ENCODE results near the gene ZNF862. TPM values are rescaled to one million over a fixed set of nuclear protein-coding genes. Genes with fewer than 3 reads are reported as not detected.

ZNF862 gene
- total RNA-seq, 4 donors from 2014 or later, result 6.6 to 40.3 (median 18.6) TPM

DNA sequence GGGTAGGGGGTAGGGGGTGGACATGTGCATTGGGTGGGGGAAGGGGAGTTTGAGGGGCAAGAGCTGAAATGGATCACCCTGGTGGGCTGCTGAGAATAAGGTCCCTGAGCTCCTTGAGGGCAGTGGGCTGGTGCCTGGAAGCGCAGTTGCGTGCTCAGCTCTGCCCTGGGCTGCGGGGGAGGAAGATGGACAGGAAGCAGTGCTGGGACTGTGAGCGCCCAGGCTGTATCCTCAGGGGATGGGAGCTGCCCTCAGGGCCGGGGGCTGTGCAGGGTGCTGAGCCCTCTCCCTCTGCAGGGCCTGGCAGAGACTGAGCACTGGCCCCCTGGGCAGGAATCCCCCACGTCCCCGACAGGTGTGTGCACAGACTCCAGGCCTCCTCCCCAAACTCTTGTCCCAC, 40.4 kb upstream of the ZNF862 start:
- H3K36me3 ChIP-seq, result no peaks in the 10 kb centered on the region
- ATAC-seq, result no peak
- TF ChIP-seq POLR2A (IDR thresholded peaks at IDR 0.05) (no peak), POLR2AphosphoS5 (IDR thresholded peaks at IDR 0.05) (no peak)
- no peaks in the 10 kb centered on the region for H3K9me3 ChIP-seq
- no peaks in the 10 kb centered on the region for H3K4me1 ChIP-seq
- no peak overlapping the region for H3K27ac ChIP-seq
- WGBS, 2 donors (ENCODE audit: low coverage in 1 of 2), result 67 to 90% methylated on average over 1 to 3 of the region's 7 CpGs
- H3K27me3 ChIP-seq, result no peaks in the 10 kb centered on the region
- no peak overlapping the region for H3K4me3 ChIP-seq

GRCh38 chr7:149799397-149800168, 38.6 kb upstream of the ZNF862 start:
- Histone ChIP-seq H3K4me3 (no peak overlapping the region), H3K4me1 (no peaks in the 10 kb centered on the region), H3K27ac (no peak overlapping the region), H3K9me3 (no peaks in the 10 kb centered on the region), H3K36me3 (no peaks in the 10 kb centered on the region), H3K27me3 (no peaks in the 10 kb centered on the region)
- 90% methylated on average over 2 of the region's 8 CpGs for WGBS, 2 donors (ENCODE audit: low coverage in 1 of 2)
- TF ChIP-seq CTCF (IDR thresholded peaks at IDR 0.05), result peak in 1 of 4 experiments; percentile 48
- TF ChIP-seq EP300 (IDR thresholded peaks at IDR 0.05), result no peak
- no peak for ATAC-seq

GRCh38 chr7:149800169-149800555, 38.0 kb upstream of the ZNF862 start:
- TF ChIP-seq POLR2AphosphoS5 (IDR thresholded peaks at IDR 0.05) (no peak), CTCF (IDR thresholded peaks at IDR 0.05) (peak in 1 of 4 experiments; percentile 6)
- Histone ChIP-seq H3K4me1 (no peaks in the 10 kb centered on the region), H3K4me3 (no peak overlapping the region), H3K27ac (no peak overlapping the region), H3K9me3 (no peaks in the 10 kb centered on the region), H3K27me3 (no peaks in the 10 kb centered on the region), H3K36me3 (no peaks in the 10 kb centered on the region)
- WGBS, 2 donors (ENCODE audit: low coverage in 1 of 2), result 92% methylated on average over 5 of the region's 13 CpGs; no CpG with 5 or more reads in 1 of the 2 donors
- no peak for ATAC-seq

DNA sequence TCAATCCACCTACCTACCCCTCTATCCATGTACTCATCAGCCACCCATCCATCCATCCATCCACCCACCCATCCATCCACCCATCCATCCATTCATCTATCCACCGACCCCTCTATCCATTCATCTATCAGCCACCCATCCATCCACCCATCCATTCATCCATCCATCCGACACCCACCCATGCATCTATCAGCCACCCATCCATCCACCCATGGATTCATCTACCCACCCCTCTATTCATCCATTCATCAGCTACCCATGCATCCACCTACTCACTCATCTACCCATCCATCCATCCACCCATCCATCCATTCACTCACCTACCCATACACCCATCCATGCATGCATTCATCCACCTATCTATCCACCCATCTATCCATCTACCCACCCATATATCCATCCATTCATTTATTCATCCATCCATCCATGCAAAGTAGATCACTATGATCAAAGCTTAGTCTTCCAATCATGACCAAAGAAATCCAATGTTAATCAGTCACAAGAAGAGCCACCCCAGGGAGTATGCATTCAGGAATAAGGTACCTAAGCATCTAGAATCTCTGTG, 37.1 kb upstream of the ZNF862 start:
- no peak for ATAC-seq
- H3K27me3 ChIP-seq, result no peaks in the 10 kb centered on the region
- no peak overlapping the region for H3K27ac ChIP-seq
- H3K36me3 ChIP-seq, result no peaks in the 10 kb centered on the region
- no peaks in the 10 kb centered on the region for H3K9me3 ChIP-seq
- H3K4me3 ChIP-seq, result no peak overlapping the region
- H3K4me1 ChIP-seq, result no peaks in the 10 kb centered on the region
- 98 to 100% methylated on average over 2 of the region's 2 CpGs for WGBS, 2 donors (ENCODE audit: low coverage in 1 of 2)
- TF ChIP-seq POLR2AphosphoS5 (IDR thresholded peaks at IDR 0.05) (no peak), EP300 (IDR thresholded peaks at IDR 0.05) (no peak)

DNA sequence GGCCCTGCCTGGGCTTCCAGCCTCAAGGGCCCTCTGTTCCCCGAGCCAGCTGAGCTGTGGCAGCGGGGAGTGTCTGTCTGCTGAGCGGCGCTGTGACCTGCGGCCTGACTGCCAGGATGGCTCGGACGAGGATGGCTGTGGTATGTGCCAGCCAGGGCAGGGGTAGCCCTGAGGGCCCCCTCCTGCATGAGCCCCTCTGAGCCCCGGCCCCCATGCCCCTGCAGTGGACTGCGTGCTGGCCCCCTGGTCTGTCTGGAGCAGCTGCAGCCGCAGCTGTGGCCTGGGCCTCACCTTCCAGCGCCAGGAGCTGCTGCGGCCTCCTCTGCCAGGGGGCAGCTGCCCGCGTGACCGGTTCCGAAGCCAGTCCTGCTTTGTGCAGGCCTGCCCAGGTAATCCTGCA, 36.4 kb upstream of the ZNF862 start:
- no peak overlapping the region for H3K4me3 ChIP-seq
- no peaks in the 10 kb centered on the region for H3K4me1 ChIP-seq
- no peak overlapping the region for H3K27ac ChIP-seq
- H3K27me3 ChIP-seq, result peaks cover 7% of the 10 kb centered on the region
- no peaks in the 10 kb centered on the region for H3K36me3 ChIP-seq
- no peaks in the 10 kb centered on the region for H3K9me3 ChIP-seq
- no peak for TF ChIP-seq EP300 (IDR thresholded peaks at IDR 0.05)
- no peak for TF ChIP-seq POLR2AphosphoS5 (IDR thresholded peaks at IDR 0.05)
- TF ChIP-seq POLR2A (IDR thresholded peaks at IDR 0.05), result no peak
- no peak for TF ChIP-seq CTCF (IDR thresholded peaks at IDR 0.05)
- WGBS, 2 donors (ENCODE audit: low coverage in 1 of 2), result no CpG with 5 or more reads among the region's 16 CpGs
- no peak for ATAC-seq

- no CpG with 5 or more reads among the region's 12 CpGs for WGBS, 2 donors (ENCODE audit: low coverage in 1 of 2)
- no peaks in the 10 kb centered on the region for H3K36me3 ChIP-seq
- ATAC-seq, result no peak
- H3K27ac ChIP-seq, result no peak overlapping the region
- H3K27me3 ChIP-seq, result peaks cover 7% of the 10 kb centered on the region
- no peak overlapping the region for H3K4me3 ChIP-seq
- H3K4me1 ChIP-seq, result no peaks in the 10 kb centered on the region
- no peak for TF ChIP-seq POLR2A (IDR thresholded peaks at IDR 0.05)
- no peak for TF ChIP-seq CTCF (IDR thresholded peaks at IDR 0.05)
- no peak for TF ChIP-seq EP300 (IDR thresholded peaks at IDR 0.05)
- TF ChIP-seq POLR2AphosphoS5 (IDR thresholded peaks at IDR 0.05), result no peak
- no peaks in the 10 kb centered on the region for H3K9me3 ChIP-seq
Observed at GRCh38 chr7:149802966-149803365, 35.2 kb upstream of the ZNF862 start.

All from gastroesophageal sphincter (tissue), 4 donors.